NCI-H748 (cell line): ENCODE results near the gene DDIT3.
"Not testable (repeated sequence)": the region's sequence is repeated elsewhere in the genome, so short reads cannot be mapped to it uniquely, and the experiment has no call there.

Source experiments
- DNase-seq: peaks from one replicate; lab custom pipeline; 2025; ENCODE audit not compliant: unreplicated experiment; lab: John Stamatoyannopoulos, UW

DDIT3 gene

GRCh38 chr12:57514246-57514645 lies 6.1 kb downstream of the DDIT3 start:
- DNase-seq = not testable (repeated sequence)

GRCh38 chr12:57513677-57514076 lies 6.6 kb downstream of the DDIT3 start:
- not testable (repeated sequence) for DNase-seq

- no peak for DNase-seq
Observed at GRCh38 chr12:57513266-57513665, 7.0 kb downstream of the DDIT3 start.

- DNase-seq = no peak
Observed at GRCh38 chr12:57512665-57513064, 7.6 kb downstream of the DDIT3 start.

GRCh38 chr12:57511588-57512325 lies 8.6 kb downstream of the DDIT3 start:
- no peak for DNase-seq

- no peak for DNase-seq
Observed at GRCh38 chr12:57511161-57511560, 9.2 kb downstream of the DDIT3 start.

GRCh38 chr12:57507796-57508195 lies 12.5 kb downstream of the DDIT3 start:
- not testable (repeated sequence) for DNase-seq

- not testable (repeated sequence) for DNase-seq
Observed at GRCh38 chr12:57506541-57506940, 13.8 kb downstream of the DDIT3 start.

- DNase-seq = not testable (repeated sequence)
Observed at GRCh38 chr12:57502311-57502969, 17.9 kb downstream of the DDIT3 start.

- no peak for DNase-seq
Observed at GRCh38 chr12:57500213-57500612, 20.1 kb downstream of the DDIT3 start.

- DNase-seq = no peak
Observed at GRCh38 chr12:57498571-57498970, 21.7 kb downstream of the DDIT3 start.

- DNase-seq = no peak
Observed at GRCh38 chr12:57498132-57498502, 22.2 kb downstream of the DDIT3 start.

- DNase-seq = no peak
Observed at GRCh38 chr12:57497223-57498131, 22.8 kb downstream of the DDIT3 start.

- no peak for DNase-seq
Observed at GRCh38 chr12:57496822-57497221, 23.5 kb downstream of the DDIT3 start.

GRCh38 chr12:57495051-57495701 lies 25.1 kb downstream of the DDIT3 start:
- DNase-seq = not testable (repeated sequence)

GRCh38 chr12:57491393-57492280 lies 28.7 kb downstream of the DDIT3 start:
- no peak for DNase-seq

GRCh38 chr12:57490126-57490525 lies 30.2 kb downstream of the DDIT3 start:
- no peak for DNase-seq

GRCh38 chr12:57489157-57489641 lies 31.1 kb downstream of the DDIT3 start:
- no peak for DNase-seq

GRCh38 chr12:57488402-57489156 lies 31.7 kb downstream of the DDIT3 start:
- DNase-seq = no peak
